HL-60/S4 treated with phorbol 12-myristate 13-acetate at 8.2 ng/mL for 4 days and 3 days (cell line): ENCODE results near the gene SEPTIN6.

ENCODE experiments used
- in situ Hi-C: fragments of 300-500 bp; cut with MboI; formaldehyde crosslinking; loops from 2 replicates; pipeline ENCODE4 v1.15.0; 2022; ENCODE audit warnings: low sequenced_read_pairs

Gene SEPTIN6

GRCh38 chrX:119659522-119659921 is 33.4 kb downstream of the SEPTIN6 start:
- in situ Hi-C loops, result no loop called here

DNA sequence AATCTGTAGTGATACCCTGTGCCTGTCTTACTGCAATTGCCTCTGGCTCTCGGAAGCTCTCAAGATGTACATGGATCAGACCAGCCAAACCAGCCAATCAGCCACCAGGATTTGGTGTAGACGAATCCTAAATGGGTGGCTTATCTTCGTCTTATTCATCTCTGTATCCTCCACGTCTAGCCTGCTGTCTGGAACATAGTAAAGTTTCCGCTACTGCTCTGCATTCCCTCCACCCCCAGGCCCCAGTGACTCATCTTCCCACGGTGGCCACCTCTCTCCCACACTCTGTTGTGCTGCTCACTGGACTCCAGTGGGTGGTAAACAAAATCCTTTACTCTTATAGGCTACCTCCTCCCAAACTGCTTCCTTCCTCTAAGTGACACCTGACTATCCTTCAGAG is 37.8 kb downstream of the SEPTIN6 start:
- in situ Hi-C loops, result no loop called here

- in situ Hi-C loops, result no loop called here
These were observed 38.8 kb downstream of the SEPTIN6 start for GRCh38 chrX:119654112-119654531.

GRCh38 chrX:119648421-119648775 is 44.6 kb downstream of the SEPTIN6 start:
- in situ Hi-C loops, result no loop called here

- in situ Hi-C loops, result no loop called here
These were observed 45.2 kb downstream of the SEPTIN6 start for GRCh38 chrX:119647552-119648420.

DNA sequence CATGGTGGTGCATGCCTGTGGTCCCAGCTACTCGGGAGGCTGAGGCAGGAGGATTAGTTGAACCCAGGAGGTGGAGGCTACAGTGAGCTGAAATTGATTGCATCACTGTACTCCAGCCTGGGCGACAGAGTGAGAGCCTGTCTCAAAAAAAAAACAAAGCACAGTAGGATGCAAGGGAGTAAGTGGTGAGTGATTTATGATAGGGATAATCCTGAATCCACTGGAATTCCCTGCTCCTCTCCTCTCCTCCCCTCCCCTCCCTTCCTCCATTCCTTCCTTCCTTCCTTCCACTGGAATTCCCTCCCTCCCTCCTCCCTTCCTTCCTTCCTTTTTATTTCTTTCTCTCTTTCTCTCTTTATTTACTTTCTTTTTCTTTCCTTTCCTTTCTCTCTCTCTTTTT is 45.9 kb downstream of the SEPTIN6 start:
- in situ Hi-C loops, result no loop called here

DNA sequence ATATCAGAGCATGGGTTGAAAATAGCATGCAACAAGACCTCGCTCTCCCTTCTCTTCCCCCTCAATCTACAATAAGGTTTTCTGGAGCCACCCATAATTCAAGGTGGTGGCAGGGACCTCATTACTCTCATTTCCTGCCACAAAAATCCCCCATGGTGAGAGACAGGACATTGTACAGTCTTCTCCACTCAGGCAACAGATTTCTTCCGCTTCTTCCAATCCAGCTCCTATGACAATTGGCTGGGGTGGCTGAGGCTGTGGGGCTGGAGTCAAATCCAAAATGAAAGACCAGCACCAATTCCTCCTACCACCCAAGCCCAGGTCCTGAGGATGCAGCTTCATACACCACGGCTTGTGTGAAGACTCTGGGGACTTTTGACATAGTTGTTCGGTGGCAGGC is 46.5 kb downstream of the SEPTIN6 start:
- in situ Hi-C loops, result no loop called here

DNA sequence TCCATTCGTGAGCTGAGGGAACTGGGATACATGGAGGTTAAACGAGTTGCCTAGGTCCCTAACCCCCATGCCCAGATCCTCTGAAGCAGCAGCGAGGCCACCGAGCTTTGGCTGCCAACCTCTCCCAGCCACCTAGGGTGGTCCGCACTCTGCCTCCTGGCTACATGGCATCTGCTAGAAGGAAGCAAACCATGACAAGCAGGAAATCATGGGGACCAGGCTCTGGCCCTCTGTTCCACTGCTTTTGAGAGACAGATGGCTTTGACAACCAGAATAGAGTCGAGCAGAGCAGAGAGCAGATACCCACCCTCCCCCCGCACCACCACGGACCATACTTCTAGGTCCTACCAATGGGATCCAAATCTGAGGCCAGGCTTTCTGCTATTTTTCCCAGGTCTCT is 49.3 kb downstream of the SEPTIN6 start:
- in situ Hi-C loops, result no loop called here
